GM21515 (cell line): ENCODE results near the gene CEND1.
A peak's percentile ranks its signal among the peaks of the same experiment; 100 is the strongest.

Experiments used
- ATAC-seq: cut with Tn5 transposase; IDR thresholded peaks from one replicate; pipeline ENCODE4 v1.9.1; 2021; ENCODE audit not compliant: unreplicated experiment

The CEND1 gene

DNA sequence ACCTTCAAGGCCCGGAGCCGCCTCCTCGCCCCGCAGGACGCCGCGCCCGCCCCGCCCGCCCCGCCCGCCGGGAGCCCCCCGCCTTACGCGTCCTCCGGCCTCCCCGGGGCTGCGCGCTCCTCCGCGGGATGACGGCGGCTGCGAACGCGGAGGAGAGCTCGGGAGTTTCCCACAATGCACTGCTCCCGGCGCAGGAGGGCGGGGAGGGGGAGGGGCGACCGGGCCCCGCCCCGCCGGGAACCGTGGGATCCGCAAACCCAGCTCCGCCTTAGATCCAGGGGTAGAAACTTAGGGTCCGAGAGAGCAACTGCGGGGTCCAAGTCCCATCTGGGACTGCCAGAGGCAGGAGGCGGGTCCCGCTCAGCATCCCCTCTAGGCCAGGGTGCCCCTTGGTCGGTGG is at the start of gene CEND1:
Gene CEND1, minus strand, starts transcription at position 148 of the 400 bp plus-strand sequence. CDS start 1,514 bp downstream, outside the sequence.
- no peak for ATAC-seq

DNA sequence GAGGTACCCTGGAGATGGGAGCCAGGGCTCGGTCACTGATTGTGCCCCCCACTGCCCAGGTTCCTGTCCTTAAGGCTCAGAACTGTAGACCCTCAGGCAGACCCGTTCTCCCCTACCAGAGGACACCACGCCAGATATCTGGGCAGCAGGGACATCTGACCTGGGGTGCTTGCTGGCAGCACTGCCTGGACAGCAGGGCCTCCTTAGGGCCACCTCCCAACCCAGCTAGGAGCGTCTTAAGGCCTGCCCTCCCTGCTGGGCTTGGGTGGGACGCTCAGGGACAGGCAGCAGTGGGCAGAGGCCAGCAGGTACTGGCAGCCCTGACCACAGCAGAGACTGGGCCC is 49.4 kb upstream of the CEND1 start:
- no peak for ATAC-seq

DNA sequence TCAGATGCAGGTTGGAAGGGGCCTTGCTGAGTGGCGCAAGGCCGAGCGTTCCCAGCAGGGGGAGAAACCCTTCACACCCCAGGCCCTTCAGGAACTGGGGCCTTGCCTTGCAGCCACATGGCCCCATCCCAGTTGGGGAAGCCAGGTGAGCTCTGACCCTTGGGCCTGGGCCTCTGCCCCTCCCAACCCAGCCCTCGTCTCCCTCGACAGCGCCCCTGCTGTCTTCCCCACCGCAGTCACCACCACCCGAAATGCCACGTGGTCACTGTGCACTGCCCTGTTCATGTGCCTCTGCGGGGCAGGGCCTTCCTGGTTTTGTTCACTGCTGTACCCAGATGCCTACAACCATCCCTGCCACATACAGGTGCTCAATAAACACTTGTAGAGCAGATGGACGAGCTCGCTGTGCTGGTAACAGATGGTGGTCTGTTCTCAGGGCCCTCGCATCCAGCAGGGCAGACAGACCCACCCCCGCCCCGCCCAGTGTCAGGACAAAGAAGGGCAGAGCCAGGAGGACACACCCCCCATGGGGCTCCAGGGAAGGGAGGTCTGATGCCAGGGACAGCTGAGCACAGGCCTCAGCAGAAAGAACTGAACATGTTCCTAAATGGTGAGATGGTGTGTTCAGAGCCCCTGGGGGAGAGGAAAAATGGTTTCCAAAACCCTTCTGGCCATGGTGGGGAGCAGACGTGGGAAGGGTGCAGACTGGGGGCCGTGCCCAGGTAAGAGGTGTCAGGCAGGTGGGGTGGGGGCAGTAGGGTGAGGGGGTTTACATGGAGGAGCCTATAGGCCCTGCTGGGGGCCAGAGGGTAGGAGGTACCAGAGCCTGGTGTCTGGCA is 48.8 kb upstream of the CEND1 start:
- no peak for ATAC-seq

DNA sequence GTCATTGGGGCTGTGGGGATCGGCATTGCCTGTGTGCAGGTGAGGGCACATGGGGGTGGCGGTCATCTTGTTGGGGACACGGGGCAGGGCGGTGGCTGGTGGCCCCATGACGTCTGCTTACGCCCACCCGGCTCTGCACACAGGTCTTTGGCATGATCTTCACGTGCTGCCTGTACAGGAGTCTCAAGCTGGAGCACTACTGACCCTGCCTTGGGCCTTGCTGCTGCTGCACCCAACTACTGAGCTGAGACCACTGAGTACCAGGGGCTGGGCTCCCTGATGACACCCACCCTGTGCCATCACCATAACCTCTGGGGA is 48.1 kb upstream of the CEND1 start:
- ATAC-seq = no peak

DNA sequence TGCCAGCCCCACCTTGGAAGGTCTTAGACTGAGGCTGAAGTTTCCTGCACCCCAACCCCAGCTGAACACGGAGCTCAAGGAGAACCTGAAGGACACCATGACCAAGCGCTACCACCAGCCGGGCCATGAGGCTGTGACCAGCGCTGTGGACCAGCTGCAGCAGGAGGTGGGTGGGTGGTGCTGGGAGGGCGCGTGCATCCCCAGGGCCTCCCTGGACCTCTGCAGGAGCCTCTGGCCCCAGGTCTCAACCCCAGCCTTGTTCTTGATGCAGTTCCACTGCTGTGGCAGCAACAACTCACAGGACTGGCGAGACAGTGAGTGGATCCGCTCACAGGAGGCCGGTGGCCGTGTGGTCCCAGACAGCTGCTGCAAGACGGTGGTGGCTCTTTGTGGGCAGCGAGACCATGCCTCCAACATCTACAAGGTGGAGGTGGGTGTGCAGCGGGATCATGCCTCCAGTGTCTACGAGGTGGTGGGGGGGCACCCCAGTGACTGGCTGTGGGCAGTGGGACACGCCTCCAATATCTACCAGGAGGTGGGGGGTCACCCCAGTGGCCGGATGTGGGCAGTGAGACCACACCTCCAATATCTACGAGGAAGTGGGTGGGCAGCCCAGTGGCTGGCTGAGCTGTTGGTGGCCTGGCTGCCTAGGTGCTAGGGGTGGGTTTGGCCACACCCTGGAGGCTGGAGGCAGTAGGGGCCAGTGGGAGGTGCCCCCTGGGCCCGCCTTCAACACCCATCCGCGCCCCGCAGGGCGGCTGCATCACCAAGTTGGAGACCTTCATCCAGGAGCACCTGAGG is 47.5 kb upstream of the CEND1 start:
- no peak for ATAC-seq

DNA sequence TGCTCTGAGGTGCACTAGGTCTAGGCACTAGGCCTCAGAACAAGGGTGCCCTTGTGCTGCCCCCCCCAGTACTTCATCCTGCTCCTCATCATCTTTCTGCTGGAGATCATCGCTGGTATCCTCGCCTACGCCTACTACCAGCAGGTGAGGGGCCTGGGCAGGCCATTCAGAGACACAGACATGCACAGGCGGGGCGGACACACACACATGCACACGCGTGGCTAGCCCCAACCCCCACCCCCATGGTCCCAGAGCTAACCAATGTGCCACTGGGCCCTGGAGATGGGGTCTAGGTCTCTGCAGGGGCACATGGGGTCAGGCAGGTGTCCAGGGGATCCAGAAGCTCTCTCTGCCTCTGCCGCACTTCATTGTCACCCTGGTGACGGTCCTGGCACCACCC is 46.8 kb upstream of the CEND1 start:
- no peak for ATAC-seq

DNA sequence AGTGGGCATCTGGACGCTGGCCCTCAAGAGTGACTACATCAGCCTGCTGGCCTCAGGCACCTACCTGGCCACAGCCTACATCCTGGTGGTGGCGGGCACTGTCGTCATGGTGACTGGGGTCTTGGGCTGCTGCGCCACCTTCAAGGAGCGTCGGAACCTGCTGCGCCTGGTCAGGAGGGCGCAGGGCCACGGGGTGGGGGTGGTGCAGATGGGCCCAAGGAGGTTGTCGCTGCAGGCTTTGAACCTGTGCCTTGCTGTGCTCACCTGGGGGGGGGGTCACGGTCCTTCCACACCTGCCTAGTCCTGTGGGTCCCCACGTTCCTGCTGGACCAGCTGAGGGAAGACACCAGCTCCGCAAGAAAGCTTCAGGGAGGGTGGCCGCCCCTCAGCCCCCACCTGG is 46.4 kb upstream of the CEND1 start:
- ATAC-seq = no peak

DNA sequence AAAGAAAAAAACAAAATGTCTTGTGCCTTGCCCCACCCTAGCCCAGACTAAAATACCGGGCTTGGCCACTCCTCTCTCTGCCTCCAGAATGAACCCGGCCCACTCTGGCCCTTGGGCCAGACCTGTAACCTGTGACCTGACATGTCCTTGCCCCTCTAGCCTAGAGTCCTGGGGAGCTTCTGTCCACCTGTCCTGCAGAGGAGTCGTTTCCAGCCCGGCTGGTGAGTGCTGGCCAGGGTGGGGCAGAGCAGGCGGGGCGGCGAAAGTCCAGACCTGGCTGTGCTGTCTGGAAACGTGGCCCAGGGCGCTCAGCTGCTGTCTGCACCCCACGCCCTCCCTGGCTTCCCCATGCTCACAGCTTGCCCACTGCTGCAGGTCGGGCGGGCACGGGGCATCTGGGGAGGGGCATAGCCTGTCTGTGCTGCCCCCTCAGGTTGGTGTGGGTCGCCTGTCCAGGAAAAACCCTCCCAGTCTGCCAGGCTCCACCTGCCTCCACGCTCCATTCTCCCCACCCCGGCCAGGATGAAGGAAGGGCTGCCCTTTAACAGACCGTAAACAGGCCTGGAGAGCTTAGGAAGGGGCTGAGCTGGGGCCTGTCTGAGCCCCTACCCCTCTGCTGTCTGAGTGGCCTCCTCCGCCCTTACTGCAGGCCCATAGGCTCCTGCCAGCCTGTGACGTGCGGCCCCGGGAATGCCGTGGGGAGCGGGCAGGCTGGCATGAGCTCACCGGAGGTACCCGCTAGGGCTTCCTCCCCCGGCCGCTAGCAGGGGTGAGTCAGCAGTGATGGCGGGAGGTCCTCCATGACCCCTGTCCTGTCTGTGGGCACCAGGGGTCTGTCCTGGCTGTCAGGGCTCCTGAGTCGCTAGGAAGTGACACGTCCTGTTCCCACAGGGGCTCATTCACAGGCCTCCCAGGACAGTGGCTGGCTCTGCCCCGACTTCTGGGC is 44.8 kb upstream of the CEND1 start:
- ATAC-seq = no peak

DNA sequence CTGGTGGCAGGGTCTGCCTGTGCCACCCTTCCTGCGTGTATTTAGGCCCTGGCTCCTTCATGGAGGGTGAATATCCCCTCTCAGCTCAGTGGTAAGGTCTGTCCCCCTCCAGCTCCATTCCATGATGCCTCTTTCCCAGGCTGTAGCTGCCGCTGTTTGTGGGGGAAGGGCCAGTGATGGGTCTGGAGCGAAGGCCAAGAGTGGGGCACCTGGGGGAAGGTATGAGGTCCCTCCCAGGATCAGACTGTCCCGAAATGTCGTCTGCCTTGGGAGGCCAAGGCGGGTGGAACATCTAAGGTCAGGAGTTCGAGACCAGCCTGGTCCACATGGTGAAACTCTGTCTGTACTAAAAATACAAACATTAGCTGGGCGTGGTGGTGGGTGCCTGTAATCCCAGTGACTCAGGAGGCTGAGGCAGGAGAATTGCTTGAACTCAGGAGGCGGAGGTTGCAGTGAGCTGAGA is 44.0 kb upstream of the CEND1 start:
- no peak for ATAC-seq

DNA sequence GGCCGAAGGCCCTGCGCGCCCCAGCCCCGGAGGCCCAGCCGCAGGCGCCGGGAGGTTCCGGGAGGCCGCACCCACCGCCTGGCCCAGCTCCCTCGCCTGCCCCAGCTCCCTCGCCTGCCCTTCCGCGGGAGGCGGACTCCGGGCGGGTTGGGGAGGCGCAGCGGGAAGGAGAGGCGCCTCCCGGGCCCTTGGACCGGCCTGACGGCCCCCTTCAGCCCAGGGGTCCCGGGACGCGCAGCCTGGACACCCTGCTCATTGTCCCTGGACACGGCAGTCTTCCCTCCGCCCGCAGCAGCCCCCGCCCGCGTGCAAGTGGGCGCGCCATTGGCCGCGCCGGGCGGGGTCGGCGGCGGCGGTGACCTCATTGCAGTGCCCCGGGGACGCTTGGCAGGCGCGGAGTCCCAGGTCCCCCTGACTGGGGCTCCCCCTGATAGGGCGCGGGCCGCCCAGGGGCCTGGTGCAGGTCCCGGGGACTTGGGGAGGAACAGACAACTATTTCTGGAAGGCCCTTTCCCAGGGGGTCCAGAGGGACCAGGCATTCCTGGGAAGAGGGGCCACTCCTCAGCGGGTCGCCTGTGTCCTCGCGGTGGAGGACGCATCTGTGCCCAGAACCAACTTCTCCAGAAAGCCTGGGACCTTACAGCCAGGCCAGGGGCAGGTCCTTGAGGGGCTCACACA is 43.4 kb upstream of the CEND1 start:
- peak; percentile 34 for ATAC-seq

DNA sequence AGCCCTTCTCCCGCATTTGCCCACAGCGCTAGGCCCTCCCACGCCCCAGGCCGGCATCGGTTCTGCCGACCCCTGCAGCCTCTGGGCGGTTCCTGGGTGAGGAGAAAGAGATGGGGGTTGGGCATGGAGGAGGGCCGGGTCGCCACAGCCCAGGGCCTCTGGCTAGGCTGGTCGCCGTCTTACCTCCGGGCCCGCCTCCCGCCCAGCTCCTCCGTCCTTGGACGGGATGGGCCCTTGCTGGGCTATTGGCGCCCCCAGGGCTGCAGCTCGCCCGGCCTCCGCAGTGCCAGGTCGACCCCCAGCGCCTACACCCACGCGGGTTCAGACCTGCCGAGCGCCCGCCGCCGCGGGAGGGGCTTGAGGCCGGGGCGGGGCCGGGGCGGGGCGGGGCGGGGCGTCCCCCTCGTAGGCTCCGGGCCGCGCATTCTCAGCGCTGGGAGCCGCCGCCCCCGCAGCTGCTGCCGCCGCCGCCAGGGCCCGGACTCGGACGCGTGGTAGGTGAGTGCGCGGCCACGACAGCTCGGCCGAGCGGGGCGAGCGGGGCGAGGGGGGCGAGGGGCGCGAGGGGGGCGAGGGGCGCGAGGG is 42.7 kb upstream of the CEND1 start, which contains the start of gene CD151:
Gene CD151, plus strand, starts transcription at position 424 of the 585 bp plus-strand sequence. CDS start 3,118 bp downstream, outside the sequence.
- ATAC-seq = peak; percentile 39

DNA sequence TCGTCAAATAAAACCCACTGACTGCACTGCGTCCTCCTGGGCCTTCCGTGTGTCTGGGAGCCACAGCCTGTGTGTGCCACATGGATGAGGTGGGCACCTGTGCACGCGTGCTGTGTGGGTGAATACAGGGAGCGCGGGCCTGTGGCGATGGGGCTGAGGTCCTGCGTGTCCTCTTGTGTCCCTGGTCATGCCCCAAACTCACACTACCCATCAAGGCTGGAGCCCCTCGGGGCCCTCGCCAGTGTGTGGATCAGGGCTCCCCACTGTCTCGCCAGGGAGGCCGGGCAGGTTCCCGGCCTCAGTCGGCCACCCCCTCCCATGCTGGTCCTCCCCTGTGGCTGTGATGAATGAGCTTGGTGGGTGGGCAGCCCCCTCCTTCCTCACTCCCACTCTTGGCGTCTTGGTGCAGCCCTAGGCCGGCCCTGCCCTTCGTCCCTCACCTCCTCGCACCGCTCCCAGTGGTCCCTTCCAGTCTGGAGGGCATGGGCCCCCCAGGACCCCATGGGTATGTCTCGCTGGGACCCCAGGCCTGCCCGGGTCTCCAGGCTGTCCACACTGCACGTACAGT is 42.2 kb upstream of the CEND1 start:
- ATAC-seq = no peak

DNA sequence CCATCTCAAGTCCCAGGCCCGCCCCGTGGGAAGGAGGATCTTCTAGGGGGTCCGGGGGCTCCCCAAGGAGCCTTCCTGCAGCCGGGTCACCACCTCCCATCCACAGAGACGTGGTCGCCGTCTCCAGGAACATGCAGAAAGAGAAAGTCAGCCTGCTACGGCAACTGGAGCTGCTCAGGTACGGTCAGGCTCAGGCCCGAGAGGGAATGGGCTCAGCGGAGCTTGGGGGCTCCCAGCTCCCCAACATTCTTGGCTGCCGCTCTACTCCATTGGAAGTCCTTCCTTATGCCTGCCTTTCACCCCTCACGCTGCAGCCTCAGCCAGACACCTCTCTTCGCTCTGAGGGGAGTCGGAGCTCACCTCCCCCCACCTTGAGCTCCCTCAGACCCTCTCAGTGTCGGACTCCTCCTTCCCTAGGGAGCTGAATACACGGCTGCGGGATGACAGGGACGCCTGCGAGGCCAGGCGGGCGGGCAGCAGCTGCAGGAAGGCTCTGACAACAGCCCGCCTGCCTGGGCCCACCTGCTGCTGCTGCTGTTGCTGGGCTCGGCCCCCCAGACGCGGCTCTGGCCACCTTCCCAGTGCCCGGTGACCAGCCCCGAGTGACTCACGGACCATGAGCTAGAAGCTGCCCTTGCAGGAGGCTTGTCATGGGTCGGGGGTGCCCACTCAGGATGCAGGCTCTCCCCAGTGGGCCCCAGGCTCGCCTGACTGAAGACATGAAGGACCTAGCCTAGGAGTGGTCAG is 41.4 kb upstream of the CEND1 start:
- ATAC-seq = no peak

DNA sequence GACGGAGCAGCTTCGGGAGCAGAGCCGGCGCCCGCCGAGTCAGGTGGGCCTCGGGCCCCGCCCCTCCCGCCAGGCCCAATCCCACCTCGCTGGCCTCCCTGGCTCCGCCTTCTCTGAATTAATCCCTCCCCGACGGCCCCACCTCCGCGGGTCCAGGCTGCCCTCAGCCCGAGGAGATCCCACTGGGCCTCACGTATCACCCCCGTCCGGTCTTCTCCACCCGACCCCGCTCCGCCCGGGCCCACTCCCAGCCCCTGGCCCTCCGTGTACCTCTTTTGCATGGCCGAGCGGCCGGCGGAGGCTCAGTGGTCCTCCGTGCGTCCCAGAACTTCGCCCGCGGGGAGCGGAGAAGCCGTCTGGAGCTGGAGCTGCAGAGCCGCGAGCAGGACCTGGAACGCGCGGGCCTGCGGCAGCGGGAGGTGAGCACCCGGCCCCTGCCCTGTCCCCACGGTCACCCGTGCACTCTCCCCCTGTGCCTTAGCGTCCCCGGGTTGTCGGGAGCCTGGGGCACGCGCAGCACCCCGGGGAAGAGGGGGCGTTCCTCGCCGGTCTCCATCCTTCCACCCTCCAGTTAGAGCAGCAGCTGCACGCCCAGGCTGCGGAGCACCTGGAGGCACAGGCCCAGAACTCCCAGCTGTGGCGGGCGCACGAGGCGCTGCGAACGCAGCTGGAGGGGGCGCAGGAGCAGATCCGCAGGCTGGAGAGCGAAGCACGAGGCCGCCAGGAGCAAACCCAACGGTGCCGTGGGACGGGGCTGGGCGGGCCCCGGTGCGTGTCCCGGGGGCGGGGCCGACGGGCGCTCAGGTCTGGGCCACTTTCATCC is 40.6 kb upstream of the CEND1 start:
- ATAC-seq = no peak

DNA sequence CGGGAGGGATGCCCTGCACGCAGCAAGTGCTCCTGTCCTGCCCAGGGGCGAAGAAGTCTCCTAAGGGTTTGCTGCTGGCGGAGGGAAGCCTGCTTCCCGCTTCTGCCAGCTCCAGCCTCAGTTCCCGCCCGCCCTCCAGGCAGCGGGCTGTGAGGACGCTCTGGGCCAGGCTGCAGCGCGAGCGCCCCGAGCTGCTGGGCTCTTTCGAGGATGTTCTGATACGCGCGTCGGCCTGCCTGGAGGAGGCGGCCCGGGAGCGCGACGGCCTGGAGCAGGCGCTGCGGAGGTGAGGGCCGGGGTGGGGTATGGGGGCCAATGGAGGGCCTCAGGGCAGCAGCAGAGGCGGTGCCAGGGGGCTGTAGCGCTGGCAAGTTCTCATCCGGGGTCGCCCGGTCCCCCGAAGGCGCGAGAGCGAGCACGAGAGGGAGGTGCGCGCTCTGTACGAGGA is 40.0 kb upstream of the CEND1 start:
- ATAC-seq = no peak

DNA sequence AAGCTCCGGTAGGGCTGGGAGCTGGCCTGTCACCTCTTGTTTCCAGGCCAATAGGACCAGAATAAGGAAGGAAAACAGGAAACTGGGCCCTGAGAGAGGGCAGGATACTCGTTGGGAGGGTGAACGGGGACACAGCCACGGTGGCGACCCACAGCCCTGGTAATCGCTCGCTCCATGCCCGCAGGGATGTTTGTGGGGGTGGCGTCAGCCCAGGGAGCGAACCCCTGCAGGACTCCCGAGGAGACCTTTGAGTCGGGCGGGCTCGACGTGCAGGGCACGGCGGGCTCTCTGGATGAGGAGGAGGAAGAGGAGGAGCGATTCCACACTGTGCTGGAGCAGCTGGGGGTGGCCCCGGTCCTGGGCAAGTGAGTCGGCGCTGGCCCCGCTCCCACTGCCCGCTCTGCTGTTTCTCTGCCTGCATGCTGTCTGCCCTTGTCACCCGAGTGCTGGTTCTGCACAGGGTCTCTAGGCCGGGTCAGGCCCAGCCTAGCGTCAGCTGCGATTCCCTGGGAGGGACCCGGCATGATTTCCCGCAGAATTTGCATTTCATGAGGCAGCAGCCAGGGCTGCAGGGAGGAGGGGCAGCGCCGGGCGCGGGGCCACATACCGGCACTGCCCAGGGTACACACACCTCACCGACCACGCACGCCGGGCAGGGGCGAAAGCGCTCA is 39.4 kb upstream of the CEND1 start:
- ATAC-seq = no peak

DNA sequence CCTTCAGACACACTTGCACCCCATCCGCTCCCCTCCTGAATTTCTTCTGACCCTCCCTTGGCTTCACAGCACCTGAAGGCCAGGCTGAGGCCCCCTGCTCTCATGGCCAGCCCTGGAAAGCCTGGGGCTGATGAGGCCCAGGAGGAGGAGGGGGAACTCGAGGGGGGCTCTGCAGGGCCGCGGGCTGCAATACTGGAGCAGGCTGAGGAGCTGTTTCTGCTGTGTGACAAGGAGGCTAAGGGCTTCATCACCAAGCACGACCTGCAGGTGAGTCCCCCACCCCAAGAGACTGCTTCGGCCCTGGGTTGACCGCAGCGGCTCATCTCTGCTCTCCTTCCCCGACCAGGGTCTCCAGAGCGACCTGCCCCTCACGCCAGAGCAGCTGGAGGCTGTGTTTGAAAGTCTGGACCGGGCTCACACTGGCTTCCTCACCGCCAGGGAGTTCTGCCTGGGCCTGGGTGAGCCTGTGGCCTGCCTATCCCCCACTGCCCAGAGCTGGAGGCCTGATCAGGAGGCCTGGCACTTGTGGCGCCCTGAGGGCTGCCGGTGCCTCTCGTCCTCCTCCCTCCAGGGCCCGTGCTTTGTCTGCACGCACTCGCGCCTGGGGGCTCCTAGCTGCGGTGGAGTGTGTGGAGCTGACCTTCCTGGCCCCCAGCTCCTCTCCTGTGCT is 38.8 kb upstream of the CEND1 start:
- no peak for ATAC-seq
